HG02884 (cell line): ENCODE measurements around the gene TP53AIP1.
"Not testable (repeated sequence)": the region's sequence is repeated elsewhere in the genome, so short reads cannot be mapped to it uniquely, and the experiment has no call there.

ENCODE experiments used
- ATAC-seq: cut with Tn5 transposase; IDR thresholded peaks from one replicate; pipeline ENCODE4 v1.9.1; 2021; ENCODE audit warnings: mild to moderate bottlenecking, moderate library complexity; ENCODE audit not compliant: unreplicated experiment

The TP53AIP1 gene

GRCh38 chr11:128926437-128927107 is 16.1 kb downstream of the TP53AIP1 start:
- ATAC-seq: no peak

GRCh38 chr11:128926000-128926399 is 16.7 kb downstream of the TP53AIP1 start:
- ATAC-seq: no peak

- ATAC-seq: no peak
Measured at GRCh38 chr11:128925250-128925600, 17.4 kb downstream of the TP53AIP1 start.

DNA sequence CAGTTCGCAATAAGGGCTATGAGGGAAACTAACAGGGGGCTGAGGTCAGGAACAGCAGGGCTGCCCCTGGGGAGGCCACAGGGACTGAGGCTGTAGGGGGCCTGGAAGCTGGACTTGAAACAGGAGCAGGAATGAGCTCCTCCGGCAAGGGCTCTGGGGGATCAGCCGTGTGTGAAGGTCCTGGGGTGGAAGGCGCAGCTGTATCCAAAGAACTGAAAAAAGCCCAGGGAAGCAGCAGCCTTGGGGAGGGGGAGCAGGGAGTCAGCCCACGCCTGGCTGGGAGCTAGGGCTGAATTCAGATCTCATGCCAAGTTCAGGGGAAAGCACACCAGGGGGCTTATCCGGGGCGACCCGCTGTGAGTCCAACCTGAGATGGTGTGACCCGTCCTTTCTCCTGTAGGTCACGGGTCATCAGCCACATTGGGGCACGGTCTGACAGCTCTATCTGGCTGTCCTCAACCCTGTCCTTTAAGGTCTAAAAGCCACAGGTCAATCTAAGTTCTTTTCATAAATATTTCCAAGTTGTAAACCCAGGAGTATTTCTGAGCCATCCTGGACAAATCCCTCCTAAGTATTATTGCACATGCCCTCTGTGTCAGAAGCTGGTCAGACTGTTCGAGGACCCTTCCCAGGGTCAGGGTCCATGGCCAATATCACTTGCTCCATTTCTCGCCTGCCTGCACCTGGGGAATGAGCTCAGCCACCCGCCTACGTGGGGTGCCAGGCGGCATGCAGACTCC is 18.0 kb downstream of the TP53AIP1 start:
- no peak for ATAC-seq

GRCh38 chr11:128924104-128924503 is 18.6 kb downstream of the TP53AIP1 start:
- ATAC-seq: no peak

DNA sequence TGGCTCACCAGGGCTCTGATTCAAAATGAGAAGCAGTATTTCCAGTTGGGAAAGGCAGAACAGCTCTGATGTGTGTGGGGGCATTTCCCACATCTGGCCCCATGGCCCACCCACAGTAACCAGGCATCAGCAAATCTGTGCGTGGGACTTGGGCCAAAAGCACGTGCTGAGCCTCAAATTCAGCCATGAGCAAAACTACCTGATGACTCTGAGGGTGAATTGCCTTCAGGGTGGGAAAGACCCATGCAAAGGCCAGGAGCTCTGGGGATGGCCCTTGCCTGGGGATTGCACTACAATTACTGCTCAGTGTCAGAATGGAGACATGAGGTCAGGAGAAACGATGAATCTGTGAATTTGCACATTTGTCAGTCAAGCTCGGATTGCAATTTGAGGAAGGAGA is 20.9 kb downstream of the TP53AIP1 start:
- no peak for ATAC-seq

GRCh38 chr11:128920666-128921065 is 22.0 kb downstream of the TP53AIP1 start:
- ATAC-seq: no peak

- ATAC-seq: not testable (repeated sequence)
Measured at GRCh38 chr11:128919635-128920034, 23.0 kb downstream of the TP53AIP1 start.

GRCh38 chr11:128919216-128919615 is 23.5 kb downstream of the TP53AIP1 start:
- ATAC-seq: no peak

GRCh38 chr11:128917144-128917724 is 25.4 kb downstream of the TP53AIP1 start:
- ATAC-seq: no peak

- no peak for ATAC-seq
Measured at GRCh38 chr11:128916681-128917080, 26.0 kb downstream of the TP53AIP1 start.

GRCh38 chr11:128916037-128916572 is 26.6 kb downstream of the TP53AIP1 start:
- ATAC-seq: no peak

GRCh38 chr11:128915149-128915521 is 27.5 kb downstream of the TP53AIP1 start:
- no peak for ATAC-seq

DNA sequence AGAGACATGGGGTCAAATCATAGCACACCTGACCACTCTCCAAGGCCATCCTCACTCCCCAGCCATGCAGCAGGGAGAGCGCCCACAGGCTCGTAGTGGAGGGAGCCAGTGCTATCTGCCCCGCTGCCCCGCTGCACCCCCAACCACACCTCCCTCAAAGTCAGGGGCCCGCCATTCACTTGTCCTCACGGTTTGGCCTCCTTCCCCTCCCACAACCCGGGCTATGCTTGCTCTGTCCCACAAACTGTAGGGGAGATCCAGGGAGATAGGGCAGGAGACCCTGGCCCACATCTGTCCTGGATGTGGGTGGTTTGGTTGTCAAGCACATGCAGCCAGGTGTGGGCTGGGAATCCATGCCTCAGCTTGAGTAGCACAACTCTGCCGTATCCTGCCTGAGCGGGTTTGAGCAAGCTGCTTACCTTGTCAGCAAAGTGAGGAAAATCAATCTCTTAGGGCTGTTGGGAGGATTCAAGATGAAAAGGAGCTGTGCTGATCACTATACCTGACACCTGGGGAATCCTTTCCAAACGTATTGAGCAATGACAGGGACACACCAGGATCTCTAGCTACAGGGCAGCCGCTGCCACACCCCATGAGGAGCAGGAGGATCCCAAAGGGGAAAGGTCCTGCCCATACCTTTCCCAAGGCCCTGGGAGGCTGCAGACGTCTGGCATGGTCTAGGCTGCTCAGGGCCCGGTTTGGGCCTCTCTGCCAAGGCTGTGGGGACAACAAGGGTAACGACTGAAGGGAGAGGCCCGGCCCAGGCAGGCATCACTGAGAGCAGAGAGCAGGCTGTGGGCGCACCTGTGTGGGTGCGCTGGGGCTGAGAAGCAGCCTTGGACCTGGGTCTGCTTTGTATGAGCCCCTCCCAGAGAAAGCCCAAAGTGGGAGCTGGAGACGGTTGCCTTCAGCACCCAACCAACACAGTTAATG is 28.2 kb downstream of the TP53AIP1 start:
- no peak for ATAC-seq

DNA sequence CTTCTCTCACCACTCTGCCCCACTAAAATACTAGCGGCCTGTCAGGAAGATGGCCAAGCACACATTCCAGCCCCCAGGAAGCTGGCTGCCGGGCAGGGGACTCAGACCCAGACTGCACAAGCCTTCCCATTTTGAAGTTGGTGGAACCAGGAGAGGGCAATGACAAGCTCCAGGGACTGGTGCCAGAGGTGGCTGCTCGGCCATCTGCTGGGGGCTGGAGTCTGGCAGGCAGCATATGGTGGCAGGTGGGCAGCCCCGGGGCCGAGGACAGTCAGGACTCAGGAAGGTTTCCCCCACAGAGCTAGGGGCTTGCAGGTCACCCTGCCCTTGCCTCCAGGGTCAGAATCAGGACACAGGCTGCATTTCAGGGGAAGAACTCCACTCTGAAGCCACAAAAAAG is 28.9 kb downstream of the TP53AIP1 start:
- no peak for ATAC-seq

- ATAC-seq: no peak
Measured at GRCh38 chr11:128911701-128912100, 31.0 kb downstream of the TP53AIP1 start.

- ATAC-seq: no peak
Measured at GRCh38 chr11:128911239-128911638, 31.4 kb downstream of the TP53AIP1 start.

DNA sequence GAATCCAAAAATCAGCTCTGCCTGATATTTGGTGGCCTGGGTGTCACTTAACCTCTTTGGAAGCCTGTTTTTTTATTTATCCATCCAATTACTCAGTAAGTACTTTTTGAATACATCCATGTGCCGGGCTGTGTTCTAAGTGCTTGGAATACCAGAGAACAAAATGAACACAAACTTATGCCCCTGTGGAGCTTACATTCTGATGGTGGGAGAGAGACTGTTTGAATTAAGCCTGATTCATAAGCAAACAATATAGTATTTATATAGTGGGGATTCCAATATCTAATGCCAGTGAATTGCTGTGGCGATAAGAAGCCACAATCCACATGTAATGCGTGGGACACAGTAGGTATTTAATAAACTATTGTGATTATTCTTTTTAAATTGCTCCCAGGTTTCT is 32.1 kb downstream of the TP53AIP1 start:
- ATAC-seq: no peak

DNA sequence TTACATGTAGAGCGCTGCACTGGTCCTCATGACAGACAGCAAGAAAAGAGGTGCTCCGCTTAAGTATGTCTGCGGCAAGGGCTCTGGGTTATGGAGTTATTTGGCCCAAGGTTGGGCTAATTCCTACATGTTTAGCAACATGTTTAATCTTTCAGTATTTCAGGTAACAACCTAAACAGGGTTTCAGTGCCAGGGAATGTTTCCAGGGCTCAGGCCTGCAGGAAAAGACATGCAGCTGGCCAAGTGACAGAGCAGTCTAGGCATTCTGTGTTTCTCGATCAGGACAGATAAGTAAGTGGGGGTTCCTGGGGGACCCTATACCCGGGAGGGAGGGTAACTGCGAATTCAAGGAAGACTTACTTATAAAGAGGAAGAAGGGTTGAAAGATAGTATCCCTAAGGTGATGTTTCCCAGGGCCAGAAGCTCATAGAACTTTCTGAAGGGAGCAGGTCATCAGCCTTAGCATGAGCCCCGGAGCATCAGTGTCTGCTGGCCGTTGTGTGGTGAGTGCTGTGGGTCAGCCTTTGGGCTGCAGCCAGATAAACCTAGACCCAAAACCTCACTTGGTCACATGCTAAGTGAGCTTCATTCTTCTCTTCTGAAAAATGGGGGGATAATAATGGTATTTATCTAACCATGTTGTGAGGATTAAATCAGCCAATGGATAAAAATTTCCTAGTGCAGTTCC is 33.1 kb downstream of the TP53AIP1 start:
- ATAC-seq: no peak
